ENCODE measurements around the gene RFTN2. TPM values are rescaled to one million over a fixed set of nuclear protein-coding genes. Genes with fewer than 3 reads are reported as not detected.
"Not testable (repeated sequence)": the region's sequence is repeated elsewhere in the genome, so short reads cannot be mapped to it uniquely, and the experiment has no call there.

Gene RFTN2
- total RNA-seq, 4 donors from 2014 or later = 1.1 to 6.3 (median 3.2) TPM

- no peaks in the 10 kb centered on the region for H3K4me1 ChIP-seq
- TF ChIP-seq POLR2A (IDR thresholded peaks at IDR 0.05) (no peak), CTCF (IDR thresholded peaks at IDR 0.05 in 4 of 5, conservative IDR thresholded peaks at IDR 0.05 in 1 of 5) (no peak)
- DNase-seq (no peak), ATAC-seq (peak; percentile 39 to 62)
- H3K27me3 ChIP-seq = no peaks in the 10 kb centered on the region
- in situ Hi-C loops (cut with MboI; ENCODE audit: low sequenced_read_pairs in 4 of 4) (no loop called here), intact Hi-C loops (cut with DNase I; ENCODE audit: low total_unique reads) (no loop called here)
- H3K9me3 ChIP-seq = no peaks in the 10 kb centered on the region
- peaks cover 0 to 23% of the 10 kb centered on the region in 2 donors for H3K36me3 ChIP-seq
- H3K4me3 ChIP-seq = no peak overlapping the region
- peak overlapping the region; percentile 5 to 51 (median 34) for H3K27ac ChIP-seq
Measured at GRCh38 chr2:197556456-197556855, 118.9 kb downstream of the RFTN2 start.

- no peak overlapping the region for H3K4me3 ChIP-seq
- no peaks in the 10 kb centered on the region for H3K4me1 ChIP-seq
- H3K27ac ChIP-seq = no peak overlapping the region
- H3K36me3 ChIP-seq = peaks cover 0 to 33% of the 10 kb centered on the region in 2 donors
- no peak for ATAC-seq
- intact Hi-C loops (cut with DNase I; ENCODE audit: low total_unique reads) = no loop called here
- no peaks in the 10 kb centered on the region for H3K27me3 ChIP-seq
- no peak for DNase-seq
- H3K9me3 ChIP-seq = no peaks in the 10 kb centered on the region
- TF ChIP-seq CTCF (IDR thresholded peaks at IDR 0.05 in 4 of 5, conservative IDR thresholded peaks at IDR 0.05 in 1 of 5) (no peak), POLR2A (IDR thresholded peaks at IDR 0.05) (no peak)
- in situ Hi-C loops (cut with MboI; ENCODE audit: low sequenced_read_pairs in 4 of 4) = no loop called here
Measured at GRCh38 chr2:197555467-197555866, 119.9 kb downstream of the RFTN2 start.

DNA sequence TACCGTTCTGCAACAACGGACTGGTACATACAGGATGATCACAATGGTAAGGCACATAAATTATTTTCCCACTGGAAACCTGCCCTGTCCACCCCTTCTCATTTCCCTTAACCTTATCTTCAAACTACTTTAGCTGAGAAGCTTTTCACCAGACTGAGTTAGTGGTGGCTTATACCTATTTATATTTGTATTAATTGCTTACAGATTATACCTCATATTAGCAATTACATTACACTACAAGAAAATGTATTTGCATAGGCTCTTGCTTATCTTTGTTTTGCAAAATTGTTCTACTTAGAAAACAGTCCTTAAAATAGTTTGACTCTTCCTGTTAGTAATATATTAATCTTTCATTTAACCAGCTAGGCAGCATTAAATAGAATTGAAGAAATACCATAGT is 124.1 kb downstream of the RFTN2 start:
- H3K27ac ChIP-seq; H3K4me3 ChIP-seq; H3K9me3 ChIP-seq; H3K4me1 ChIP-seq; intact Hi-C loops (cut with DNase I; ENCODE audit: low total_unique reads); ATAC-seq; H3K27me3 ChIP-seq; DNase-seq; in situ Hi-C loops (cut with MboI; ENCODE audit: low sequenced_read_pairs in 4 of 4): not testable (repeated sequence)
- peaks cover 0 to 51% of the 10 kb centered on the region in 2 donors for H3K36me3 ChIP-seq

GRCh38 chr2:197548582-197548981 is 126.8 kb downstream of the RFTN2 start:
- no peak for ATAC-seq
- Histone ChIP-seq H3K27me3 (no peaks in the 10 kb centered on the region), H3K27ac (no peak overlapping the region), H3K9me3 (no peaks in the 10 kb centered on the region), H3K4me3 (no peak overlapping the region), H3K36me3 (peaks cover 0 to 53% of the 10 kb centered on the region in 2 donors), H3K4me1 (no peaks in the 10 kb centered on the region)
- in situ Hi-C loops (cut with MboI; ENCODE audit: low sequenced_read_pairs in 4 of 4) (no loop called here), intact Hi-C loops (cut with DNase I; ENCODE audit: low total_unique reads) (no loop called here)
- TF ChIP-seq POLR2A (IDR thresholded peaks at IDR 0.05) (no peak), CTCF (IDR thresholded peaks at IDR 0.05 in 4 of 5, conservative IDR thresholded peaks at IDR 0.05 in 1 of 5) (no peak)
- DNase-seq = no peak

- no peaks in the 10 kb centered on the region for H3K9me3 ChIP-seq
- ATAC-seq (no peak), DNase-seq (no peak)
- intact Hi-C loops (cut with DNase I; ENCODE audit: low total_unique reads) = no loop called here
- no peaks in the 10 kb centered on the region for H3K4me1 ChIP-seq
- no peak for TF ChIP-seq CTCF (IDR thresholded peaks at IDR 0.05 in 4 of 5, conservative IDR thresholded peaks at IDR 0.05 in 1 of 5)
- no peak for TF ChIP-seq POLR2A (IDR thresholded peaks at IDR 0.05)
- H3K27me3 ChIP-seq = no peaks in the 10 kb centered on the region
- peaks cover 0 to 55% of the 10 kb centered on the region in 2 donors for H3K36me3 ChIP-seq
- H3K4me3 ChIP-seq = no peak overlapping the region
- in situ Hi-C loops (cut with MboI; ENCODE audit: low sequenced_read_pairs in 4 of 4) = no loop called here
- H3K27ac ChIP-seq = no peak overlapping the region
Measured at GRCh38 chr2:197547163-197547900, 128.1 kb downstream of the RFTN2 start.
